Dendritic cell treated with granulocyte-macrophage colony-stimulating factor and Interleukin-4, amounts not matched to agents 40 ng/mL and 50 ng/mL, for 4 days (primary cell): ENCODE results near the gene LRRC74B.
"Not testable (repeated sequence)": the region's sequence is repeated elsewhere in the genome, so short reads cannot be mapped to it uniquely, and the experiment has no call there.

Experiments
- H3K27ac Mint-ChIP-seq: one replicate; pipeline ENCODE4 v1.8.0; 2022; ENCODE audit warnings: mild to moderate bottlenecking, mixed read lengths
- H3K27me3 Mint-ChIP-seq: one replicate; pipeline ENCODE4 v1.8.0; 2022; ENCODE audit warnings: mild to moderate bottlenecking, mixed read lengths
- H3K36me3 Mint-ChIP-seq: one replicate; pipeline ENCODE4 v1.8.0; 2022; ENCODE audit warnings: low read depth, mixed read lengths
- H3K4me1 Mint-ChIP-seq: one replicate; pipeline ENCODE4 v1.8.0; 2022; ENCODE audit warnings: low read depth, mixed read lengths
- H3K4me3 Mint-ChIP-seq: one replicate; pipeline ENCODE4 v1.8.0; 2022; ENCODE audit warnings: mild to moderate bottlenecking, moderate library complexity, mixed read lengths
- H3K9me3 Mint-ChIP-seq: one replicate; pipeline ENCODE4 v1.8.0; 2022; ENCODE audit warnings: mixed read lengths
- intact Hi-C: fragments of 100-400 bp; cut with micrococcal nuclease; formaldehyde crosslinking; loops from one replicate; pipeline ENCODE4 v1.15.0; 2022

Gene LRRC74B

DNA sequence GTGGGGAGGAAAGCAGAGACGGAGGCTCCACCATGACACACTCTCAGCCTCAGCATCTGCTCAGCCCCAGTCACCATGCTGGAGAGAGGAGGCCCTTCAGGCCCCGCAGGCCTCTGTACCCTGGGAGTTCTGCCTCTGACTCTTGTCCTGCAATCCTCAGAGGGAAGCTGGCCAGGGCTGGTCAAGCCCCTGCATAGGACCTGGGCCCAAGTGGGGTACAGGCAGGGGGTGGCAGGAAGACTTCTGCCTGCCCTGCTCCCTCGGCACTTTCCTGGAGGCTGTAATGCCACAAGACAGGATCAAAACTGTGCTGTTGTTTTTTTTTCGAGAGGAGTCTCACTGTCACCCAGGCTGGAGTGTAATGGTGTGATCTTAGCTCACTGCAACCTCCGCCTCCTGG, 33.7 kb downstream of the LRRC74B start:
- peaks cover 3% of the 10 kb centered on the region for H3K27me3 Mint-ChIP-seq
- no peaks in the 10 kb centered on the region for H3K36me3 Mint-ChIP-seq
- intact Hi-C loops: no loop called here
- no peak overlapping the region for H3K4me3 Mint-ChIP-seq
- H3K27ac Mint-ChIP-seq: no peak overlapping the region
- no peaks in the 10 kb centered on the region for H3K9me3 Mint-ChIP-seq
- H3K4me1 Mint-ChIP-seq: no peaks in the 10 kb centered on the region

DNA sequence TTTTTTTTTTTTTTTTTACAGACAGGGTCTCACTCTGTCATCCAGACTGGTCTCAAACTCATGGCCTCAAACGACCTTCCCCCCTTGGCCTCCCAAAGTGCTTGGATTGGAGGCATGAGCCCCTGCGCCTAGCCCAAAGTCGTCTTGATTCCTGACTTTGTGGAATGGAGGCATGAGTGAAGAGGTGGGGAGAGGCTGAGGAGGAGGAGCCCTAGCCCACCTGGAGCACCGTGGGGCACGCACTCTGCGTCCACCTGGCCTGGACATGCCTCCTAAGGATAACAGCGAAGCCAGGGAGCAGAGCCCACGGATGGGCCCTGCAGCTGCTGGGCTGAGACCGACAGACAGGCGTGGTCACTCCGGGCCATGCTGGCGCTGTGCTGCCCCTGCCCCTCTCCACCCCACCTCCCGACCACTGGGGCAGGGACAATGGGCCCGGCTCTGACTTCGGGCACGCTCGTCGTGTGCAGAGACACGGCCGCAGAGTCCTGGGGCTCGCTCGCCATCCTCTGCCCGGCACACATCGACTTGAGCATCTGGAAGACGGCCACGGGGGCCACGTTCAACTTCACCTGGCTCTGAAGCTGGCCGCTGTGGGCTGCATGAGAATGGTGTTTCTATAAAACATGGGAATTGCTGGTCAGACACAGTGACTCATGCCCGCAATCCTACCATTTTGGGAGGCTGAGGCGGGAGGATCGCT, 34.8 kb downstream of the LRRC74B start:
- Mint-ChIP-seq H3K27ac (no peak overlapping the region), H3K4me3 (no peak overlapping the region), H3K4me1 (no peaks in the 10 kb centered on the region), H3K36me3 (no peaks in the 10 kb centered on the region), H3K9me3 (no peaks in the 10 kb centered on the region), H3K27me3 (peaks cover 3% of the 10 kb centered on the region)
- intact Hi-C loops: no loop called here

DNA sequence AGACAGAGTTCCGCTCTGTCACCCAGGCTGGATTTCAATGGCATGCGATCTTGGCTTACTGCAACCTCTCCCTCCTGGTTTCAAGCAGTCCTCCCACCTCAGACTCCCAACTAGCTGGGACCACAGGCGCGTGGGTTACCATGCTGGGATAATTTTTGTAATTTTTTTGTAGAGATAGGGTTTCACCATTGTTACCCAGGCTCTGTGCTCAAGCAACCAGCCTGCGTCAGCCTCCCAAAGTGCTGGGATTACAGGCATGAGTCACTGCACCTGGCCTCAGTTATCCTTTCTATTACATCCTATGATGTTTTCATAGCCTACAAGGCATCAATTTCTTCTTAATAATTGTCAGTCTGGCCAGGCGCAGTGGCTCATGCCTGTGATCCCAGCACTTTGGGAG, 36.5 kb downstream of the LRRC74B start:
- intact Hi-C loops: no loop called here
- Mint-ChIP-seq H3K27me3 (peaks cover 5% of the 10 kb centered on the region), H3K9me3 (no peaks in the 10 kb centered on the region), H3K36me3 (no peaks in the 10 kb centered on the region), H3K4me3 (no peak overlapping the region), H3K27ac (no peak overlapping the region), H3K4me1 (no peaks in the 10 kb centered on the region)

DNA sequence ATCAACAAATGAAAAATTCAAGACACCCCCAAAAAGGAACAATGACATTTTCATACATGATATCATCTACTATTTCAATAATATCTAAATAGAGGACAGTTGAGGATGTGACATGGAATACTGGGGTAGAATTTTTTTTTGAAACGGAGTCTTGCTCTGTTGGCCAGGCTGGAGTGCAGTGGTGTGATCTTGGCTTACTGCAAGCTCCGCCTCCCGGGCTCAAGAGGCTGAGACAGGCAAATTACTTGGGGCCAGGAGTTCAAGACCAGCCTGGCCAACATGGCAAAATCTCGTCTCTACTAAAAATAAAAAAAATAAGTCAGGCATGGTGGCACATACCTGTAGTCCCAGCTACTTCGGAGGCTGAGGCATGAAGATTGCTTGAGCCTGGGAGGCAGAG, 41.4 kb downstream of the LRRC74B start:
- intact Hi-C loops: no loop called here
- no peak overlapping the region for H3K4me3 Mint-ChIP-seq

DNA sequence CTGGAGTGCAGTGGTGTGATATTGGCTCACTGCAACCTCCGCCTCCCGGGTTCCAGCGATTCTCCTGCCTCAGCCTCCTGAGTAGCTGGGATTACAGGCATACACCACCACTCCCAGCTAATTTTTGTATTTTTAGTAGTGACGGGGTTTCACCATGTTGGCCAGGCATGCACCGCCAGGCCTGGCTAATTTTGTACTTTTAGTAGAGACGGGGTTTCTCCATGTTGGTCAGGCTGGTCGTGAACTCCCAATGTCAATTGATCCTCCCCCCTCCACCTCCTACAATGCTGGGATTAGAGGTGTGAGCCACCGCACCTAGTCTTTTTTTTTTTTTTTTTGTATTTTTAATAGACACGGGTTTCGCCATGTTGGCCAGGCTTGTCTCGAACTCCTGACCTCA, 42.2 kb downstream of the LRRC74B start:
- H3K4me3 Mint-ChIP-seq, H3K27me3 Mint-ChIP-seq, intact Hi-C loops, H3K4me1 Mint-ChIP-seq, H3K27ac Mint-ChIP-seq, H3K9me3 Mint-ChIP-seq, H3K36me3 Mint-ChIP-seq: not testable (repeated sequence)

More for the DNA sequence above, 41.4 kb downstream of the LRRC74B start:
- H3K4me1 Mint-ChIP-seq: no peaks in the 10 kb centered on the region
- H3K9me3 Mint-ChIP-seq: no peaks in the 10 kb centered on the region
- H3K27me3 Mint-ChIP-seq: peaks cover 6% of the 10 kb centered on the region
- H3K27ac Mint-ChIP-seq: no peak overlapping the region
- no peaks in the 10 kb centered on the region for H3K36me3 Mint-ChIP-seq

DNA sequence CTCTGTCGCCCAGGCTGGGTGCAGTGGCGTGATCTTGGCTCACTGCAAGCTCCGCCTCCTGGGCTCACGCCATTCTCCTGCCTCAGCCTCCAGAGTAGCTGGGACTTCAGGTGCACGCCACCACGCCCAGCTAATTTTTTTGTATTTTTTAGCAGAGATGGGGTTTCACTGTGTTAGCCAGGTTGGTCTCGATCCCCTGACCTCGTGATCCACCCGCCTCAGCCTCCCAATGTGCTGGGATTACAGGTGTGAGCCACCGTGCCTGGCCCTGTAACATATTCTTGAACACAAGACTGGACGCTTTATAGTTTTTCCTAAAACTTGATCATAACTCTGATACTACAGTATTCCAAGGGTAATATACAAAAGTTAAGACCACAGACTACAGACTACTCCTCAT, 45.5 kb downstream of the LRRC74B start:
- intact Hi-C loops: not testable (repeated sequence)

DNA sequence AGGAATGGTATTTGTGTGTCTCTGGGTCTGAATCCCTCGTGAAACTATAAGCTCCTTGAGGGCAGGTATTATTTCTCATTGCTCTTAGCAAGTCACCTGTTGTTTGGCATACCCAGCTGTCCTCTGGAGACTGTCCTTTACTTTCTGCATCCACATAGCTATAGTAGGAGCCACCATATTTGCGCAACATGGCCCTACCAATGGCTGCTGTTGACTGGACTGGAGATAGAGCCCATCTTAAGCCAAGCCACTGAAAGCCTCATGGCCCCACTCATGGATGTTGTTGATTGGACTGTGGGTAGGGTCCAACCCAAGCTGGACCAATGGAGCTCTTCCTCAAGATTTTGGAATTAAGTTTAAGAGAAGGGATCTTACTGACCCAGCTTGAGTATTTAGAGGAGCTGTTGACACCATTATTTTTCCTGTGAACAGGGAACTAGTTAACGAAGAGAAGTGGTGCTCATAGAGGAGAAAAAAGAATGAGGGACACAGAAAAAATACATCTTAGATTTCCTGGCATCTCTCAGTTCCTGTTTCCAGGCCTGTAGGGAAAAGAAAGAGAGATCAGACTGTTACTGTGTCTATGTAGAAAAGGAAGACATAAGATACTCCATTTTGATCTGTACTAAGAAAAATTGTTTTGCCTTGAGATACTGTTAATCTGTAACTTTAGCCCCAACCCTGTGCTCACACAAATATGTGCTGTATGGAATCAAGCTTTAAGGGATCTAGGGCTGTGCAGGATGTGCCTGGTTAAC, 47.2 kb downstream of the LRRC74B start:
- H3K9me3 Mint-ChIP-seq: no peaks in the 10 kb centered on the region

More for the DNA sequence above, 45.5 kb downstream of the LRRC74B start:
- not testable (repeated sequence) for H3K4me1 Mint-ChIP-seq, H3K4me3 Mint-ChIP-seq, H3K36me3 Mint-ChIP-seq, H3K9me3 Mint-ChIP-seq, H3K27ac Mint-ChIP-seq, H3K27me3 Mint-ChIP-seq

DNA sequence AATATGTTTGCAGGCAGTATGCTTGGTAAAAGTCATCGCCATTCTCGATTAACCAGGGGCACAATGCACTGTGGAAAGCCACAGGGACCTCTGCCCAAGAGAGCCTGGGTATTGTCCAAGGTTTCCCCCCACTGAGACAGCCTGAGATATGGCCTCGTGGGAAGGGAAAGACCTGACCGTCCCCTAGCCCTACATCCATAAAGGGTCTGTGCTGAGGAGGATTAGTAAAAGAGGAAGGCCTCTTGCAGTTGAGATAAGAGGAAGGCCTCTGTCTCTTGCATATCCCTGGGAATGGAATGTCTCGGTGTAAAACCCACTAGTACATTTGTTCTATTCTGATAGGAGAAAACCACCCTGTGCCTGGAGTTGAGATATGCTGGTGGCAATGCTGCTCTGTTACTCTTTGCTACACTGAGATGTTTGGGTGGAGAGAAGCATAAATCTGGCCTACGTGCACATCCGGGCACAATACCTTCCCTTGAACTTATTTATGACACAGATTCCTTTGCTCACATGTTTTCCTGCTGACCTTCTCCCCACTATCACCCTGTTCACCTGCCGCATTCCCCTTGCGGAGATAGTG, 47.9 kb downstream of the LRRC74B start:
- H3K27ac Mint-ChIP-seq, intact Hi-C loops, H3K4me3 Mint-ChIP-seq, H3K9me3 Mint-ChIP-seq, H3K27me3 Mint-ChIP-seq, H3K36me3 Mint-ChIP-seq, H3K4me1 Mint-ChIP-seq: not testable (repeated sequence)

More for the DNA sequence above, 47.2 kb downstream of the LRRC74B start:
- no peak overlapping the region for H3K27ac Mint-ChIP-seq
- intact Hi-C loops: no loop called here
- no peaks in the 10 kb centered on the region for H3K4me1 Mint-ChIP-seq
- no peaks in the 10 kb centered on the region for H3K36me3 Mint-ChIP-seq
- H3K4me3 Mint-ChIP-seq: no peak overlapping the region
- peaks cover 7% of the 10 kb centered on the region for H3K27me3 Mint-ChIP-seq

DNA sequence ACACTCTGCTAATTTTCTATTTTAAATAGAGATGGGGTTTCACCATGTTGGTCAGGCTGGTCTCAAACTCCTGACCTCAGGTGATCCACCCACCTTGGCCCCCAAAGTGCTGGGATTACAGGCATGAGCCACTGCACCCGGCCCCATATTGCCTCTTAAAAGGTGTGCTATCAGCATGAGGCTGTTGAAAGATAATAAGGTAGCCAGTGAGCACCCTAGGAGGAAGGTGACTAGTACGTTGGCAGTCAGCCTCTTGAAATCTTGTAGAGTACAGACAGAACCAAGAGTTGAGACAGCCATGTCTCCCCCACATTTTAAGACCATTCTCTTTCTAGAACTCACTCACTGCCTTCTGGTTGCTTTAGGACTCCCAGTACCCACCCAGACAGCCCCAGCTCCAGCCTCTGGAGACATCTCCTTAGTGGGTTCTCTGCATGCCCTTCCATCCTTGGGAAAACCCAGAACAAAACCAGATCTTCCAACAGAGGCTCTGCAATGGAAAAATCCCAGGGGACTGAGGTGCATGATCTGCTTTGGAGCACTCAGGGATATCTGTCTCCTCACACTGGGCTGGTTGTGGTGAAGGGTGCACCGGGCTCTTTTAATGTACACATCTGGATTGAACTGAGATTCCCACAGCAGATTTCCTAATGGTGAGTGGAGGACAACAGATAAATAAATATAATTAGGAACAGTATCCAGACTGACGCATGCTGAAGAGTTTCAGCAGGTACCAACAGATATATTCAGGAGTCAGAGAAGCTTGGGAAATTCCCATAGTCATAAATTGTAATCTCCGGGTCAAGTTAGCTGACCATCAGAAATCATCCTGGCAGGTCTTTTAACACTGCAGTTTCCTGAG, 49.4 kb downstream of the LRRC74B start:
- Mint-ChIP-seq H3K27ac (no peak overlapping the region), H3K9me3 (no peaks in the 10 kb centered on the region), H3K4me1 (no peaks in the 10 kb centered on the region), H3K36me3 (no peaks in the 10 kb centered on the region), H3K4me3 (no peak overlapping the region), H3K27me3 (peaks cover 6% of the 10 kb centered on the region)
- intact Hi-C loops: no loop called here

DNA sequence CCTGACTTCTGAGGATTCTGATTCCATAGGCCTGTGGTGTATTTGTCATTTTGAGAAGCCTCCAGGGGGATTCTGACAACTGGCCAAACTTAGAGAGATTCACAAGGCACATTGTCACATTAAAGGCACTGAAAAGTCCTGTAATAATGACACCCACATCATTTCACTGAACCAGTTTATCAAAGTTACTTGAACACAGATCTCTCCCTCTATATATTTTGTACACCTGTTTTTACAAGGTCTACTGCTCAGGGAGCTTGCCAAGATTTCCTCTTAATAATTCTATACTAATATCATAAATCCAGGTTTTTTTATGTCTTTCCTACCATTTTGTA, 50.0 kb downstream of the LRRC74B start:
- intact Hi-C loops: no loop called here
- H3K9me3 Mint-ChIP-seq: no peaks in the 10 kb centered on the region
- no peak overlapping the region for H3K27ac Mint-ChIP-seq

DNA sequence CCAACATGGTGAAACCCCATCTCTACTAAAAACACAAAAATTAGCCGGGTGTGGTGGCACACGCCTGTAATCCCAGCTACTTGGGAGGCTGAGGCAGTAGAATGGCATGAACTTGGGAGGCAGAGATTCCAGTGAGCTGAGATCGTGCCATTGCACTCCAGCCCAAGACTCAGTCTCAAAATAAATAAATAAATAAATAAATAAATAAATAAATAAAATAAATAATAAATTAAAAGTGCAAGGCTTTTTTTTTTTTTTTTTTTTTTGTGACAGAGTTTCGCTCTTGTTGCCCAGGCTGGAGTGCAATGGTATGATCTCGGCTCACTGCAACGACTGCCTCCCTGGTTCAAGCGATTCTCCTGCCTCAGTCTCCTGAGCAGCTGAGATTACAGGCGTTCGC, 51.1 kb downstream of the LRRC74B start:
- intact Hi-C loops, H3K4me1 Mint-ChIP-seq, H3K4me3 Mint-ChIP-seq, H3K36me3 Mint-ChIP-seq, H3K27ac Mint-ChIP-seq, H3K9me3 Mint-ChIP-seq, H3K27me3 Mint-ChIP-seq: not testable (repeated sequence)

More for the DNA sequence above, 50.0 kb downstream of the LRRC74B start:
- no peak overlapping the region for H3K4me3 Mint-ChIP-seq
- H3K4me1 Mint-ChIP-seq: no peaks in the 10 kb centered on the region
- H3K36me3 Mint-ChIP-seq: no peaks in the 10 kb centered on the region
- H3K27me3 Mint-ChIP-seq: peaks cover 6% of the 10 kb centered on the region

DNA sequence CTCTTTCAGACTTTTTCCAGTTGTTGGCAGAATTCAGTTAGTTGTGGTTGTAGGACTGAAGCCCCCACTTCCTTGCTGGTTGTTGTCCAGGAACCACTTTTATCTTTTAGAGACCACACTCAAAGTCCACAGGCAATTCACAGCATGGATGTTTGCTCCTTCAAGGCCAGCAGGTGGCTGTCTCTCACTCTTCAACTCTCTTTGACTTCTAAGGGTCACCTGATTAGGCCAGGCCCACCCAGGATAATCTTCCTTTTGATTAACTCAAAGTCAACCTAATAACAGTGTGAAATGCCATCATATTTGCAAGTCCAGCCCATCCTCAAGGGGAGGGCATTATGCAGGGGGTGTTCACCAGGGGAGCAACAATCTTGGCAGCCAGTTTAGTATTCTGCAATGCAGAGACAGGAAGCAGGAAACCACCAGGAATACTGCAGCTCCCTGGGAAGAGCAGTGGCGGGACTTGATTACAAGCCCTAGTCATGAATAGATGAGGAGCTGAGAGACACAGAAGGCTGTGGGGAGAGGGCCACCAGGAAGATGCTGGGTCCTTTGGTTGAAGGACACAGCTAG, 52.4 kb downstream of the LRRC74B start:
- Mint-ChIP-seq H3K36me3 (no peaks in the 10 kb centered on the region), H3K27ac (no peak overlapping the region), H3K9me3 (no peaks in the 10 kb centered on the region), H3K27me3 (peaks cover 20% of the 10 kb centered on the region), H3K4me1 (peaks cover 8% of the 10 kb centered on the region), H3K4me3 (no peak overlapping the region)
- intact Hi-C loops: no loop called here

DNA sequence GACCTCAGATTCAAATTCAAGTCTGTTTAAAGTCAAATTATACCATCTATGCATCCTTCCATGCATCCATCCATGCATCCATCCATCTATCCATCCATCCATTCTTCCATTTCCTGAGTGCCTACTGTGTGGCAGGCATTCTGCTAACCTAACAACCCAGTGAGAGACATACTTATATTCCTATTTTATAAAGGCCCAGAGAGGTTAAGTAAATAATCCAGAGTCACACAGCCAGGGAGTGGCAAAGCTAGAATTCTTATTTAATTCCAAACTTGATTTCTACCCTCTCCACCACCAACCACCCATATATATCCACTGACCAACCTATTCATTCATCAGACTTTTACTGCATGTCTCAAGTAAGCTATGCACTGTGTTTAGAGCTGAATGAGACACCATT, 53.8 kb downstream of the LRRC74B start:
- Mint-ChIP-seq H3K36me3 (no peaks in the 10 kb centered on the region), H3K27ac (no peak overlapping the region), H3K27me3 (peaks cover 24% of the 10 kb centered on the region), H3K4me1 (peaks cover 8% of the 10 kb centered on the region), H3K4me3 (no peak overlapping the region), H3K9me3 (no peaks in the 10 kb centered on the region)
- intact Hi-C loops: no loop called here
